Vagina (tissue), 2 donors: Measurements from ENCODE around the gene SLC36A3.

ENCODE experiments used
- CTCF ChIP-seq, 3 experiments: fragments of 450-650 bp in 2 of 3; fragments of 200-600 bp in 1 of 3; sonication (generic) in 1 of 3; IDR thresholded peaks; one replicate each; pipeline ENCODE4 v1.5.1; 2017 to 2019; ENCODE audit warnings: antibody characterized with exemption in 3 of 3, mild to moderate bottlenecking in 2 of 3, moderate library complexity in 2 of 3
- POLR2AphosphoS5 ChIP-seq, 2 donors: sonication (generic); formaldehyde crosslinking; IDR thresholded peaks; one replicate each; pipeline ENCODE4 v1.9.0; 2017; ENCODE audit warnings: antibody characterized with exemption in 2 of 2, mild to moderate bottlenecking in 2 of 2, low read depth in 1 of 2; ENCODE audit not compliant: insufficient read depth in 1 of 2

GRCh38 chr5:151338734-151339133 lies 35.2 kb upstream of the SLC36A3 start:
- no peak for TF ChIP-seq CTCF (IDR thresholded peaks at IDR 0.05)
- no peak for TF ChIP-seq POLR2AphosphoS5 (IDR thresholded peaks at IDR 0.05; ENCODE audit: insufficient read depth in 1 of 2, low read depth in 1 of 2)
